HG03342 (cell line): ENCODE measurements around the gene KCNK10.

ENCODE experiments used
- ATAC-seq: cut with Tn5 transposase; IDR thresholded peaks from one replicate; pipeline ENCODE4 v1.9.1; 2021; ENCODE audit warnings: mild to moderate bottlenecking, moderate library complexity; ENCODE audit not compliant: unreplicated experiment

KCNK10 gene

DNA sequence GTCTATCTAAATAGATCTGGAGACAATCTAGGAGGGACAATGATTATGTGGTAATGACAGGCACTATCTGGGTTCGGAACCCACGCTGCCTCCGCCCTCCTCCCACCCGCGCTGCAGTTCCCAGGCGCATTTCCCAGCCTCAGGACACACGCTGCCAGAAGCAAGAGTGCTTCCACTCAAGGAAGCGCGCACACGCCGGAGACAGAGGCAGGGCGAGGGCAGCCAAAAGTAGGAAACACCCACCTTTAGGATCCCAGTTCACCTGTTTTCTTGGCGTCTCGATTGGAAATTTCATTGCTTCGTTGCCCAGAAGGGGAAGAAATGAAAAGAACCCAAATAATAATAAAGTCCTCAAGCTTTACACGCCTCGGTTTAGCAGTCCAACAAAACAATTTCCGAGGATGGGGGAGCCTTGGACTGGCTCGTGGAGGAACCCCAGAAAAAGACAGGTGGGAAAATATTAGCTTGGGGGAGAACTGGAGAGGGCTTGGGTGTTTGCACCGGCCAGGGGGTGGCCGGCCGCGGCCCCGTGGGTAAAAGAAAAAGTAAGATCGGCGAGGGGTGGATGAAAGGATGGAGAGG, 474 bp downstream of the KCNK10 start:
- no peak for ATAC-seq

DNA sequence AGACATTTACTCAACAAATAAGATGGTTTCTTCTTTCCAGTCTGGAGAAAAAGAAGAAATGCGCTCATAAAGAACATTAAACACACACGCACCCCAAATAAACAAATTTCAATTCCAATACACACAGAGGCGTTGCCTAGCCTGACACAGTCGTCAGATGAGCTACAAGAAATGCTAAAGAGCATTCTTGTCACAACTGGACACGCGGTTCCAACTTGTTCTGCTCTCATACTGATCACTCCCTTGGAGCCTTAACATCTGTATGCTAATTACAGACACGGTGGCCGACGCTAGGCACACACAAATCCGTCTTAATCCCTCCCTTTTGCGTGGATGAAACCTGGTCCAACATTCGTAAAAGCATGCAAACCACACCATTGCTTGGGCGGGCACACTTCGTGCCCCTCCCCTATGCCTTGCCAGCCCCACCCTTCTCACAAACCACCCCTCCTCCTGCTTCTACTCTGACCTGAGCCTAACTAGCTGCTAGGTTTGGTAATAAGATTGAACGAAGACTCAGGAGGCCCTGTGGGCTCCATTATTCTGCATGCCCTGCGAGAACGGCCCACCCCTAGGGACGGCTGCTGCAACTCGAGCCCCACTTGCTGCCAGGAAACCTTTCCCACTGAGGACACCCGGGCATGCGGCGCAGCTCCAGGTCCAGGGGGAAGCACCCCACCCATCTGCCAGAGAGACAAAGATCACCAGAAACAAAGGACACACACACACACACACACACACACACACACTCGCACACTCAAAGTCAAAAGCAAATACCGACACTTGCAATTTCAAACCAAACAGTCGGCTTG, 1.2 kb downstream of the KCNK10 start:
- ATAC-seq: no peak

DNA sequence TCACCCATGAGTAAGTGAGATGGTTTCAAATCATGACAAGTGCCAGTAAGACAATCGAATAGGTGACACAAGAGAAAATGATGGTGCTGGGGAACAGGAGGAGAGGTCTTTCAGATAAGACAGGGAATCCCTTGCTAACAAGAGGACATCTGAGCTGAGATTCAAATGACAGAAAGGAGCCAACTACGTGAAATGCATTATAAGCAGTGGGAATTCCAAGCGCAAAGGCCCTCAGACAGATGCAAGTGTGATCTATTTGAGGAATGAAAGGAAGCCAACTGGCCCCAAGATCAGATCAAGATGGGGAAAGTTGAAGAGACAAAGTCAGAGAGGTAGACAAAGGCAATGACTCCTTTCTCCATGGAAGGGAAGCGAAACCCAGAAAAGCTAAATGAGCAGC, 4.7 kb downstream of the KCNK10 start:
- ATAC-seq: no peak

DNA sequence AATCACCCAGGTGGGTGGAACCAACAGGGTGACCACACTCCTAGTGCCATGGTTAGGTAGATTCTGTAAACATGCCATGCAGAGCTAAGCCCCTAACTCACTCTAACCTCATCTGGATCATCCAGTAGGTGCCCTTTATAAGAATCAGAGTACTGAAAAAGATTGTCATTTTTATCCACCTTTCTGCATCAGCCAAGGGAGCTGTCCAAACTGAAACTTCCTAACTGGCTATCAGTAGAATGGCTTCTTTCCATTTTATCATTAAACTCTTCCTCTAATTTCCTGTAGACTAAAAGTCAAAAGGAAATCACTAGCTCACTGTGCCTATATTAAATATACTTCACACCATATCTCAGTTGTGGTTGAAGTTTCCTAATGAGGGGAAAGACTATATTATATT, 6.5 kb downstream of the KCNK10 start:
- no peak for ATAC-seq

DNA sequence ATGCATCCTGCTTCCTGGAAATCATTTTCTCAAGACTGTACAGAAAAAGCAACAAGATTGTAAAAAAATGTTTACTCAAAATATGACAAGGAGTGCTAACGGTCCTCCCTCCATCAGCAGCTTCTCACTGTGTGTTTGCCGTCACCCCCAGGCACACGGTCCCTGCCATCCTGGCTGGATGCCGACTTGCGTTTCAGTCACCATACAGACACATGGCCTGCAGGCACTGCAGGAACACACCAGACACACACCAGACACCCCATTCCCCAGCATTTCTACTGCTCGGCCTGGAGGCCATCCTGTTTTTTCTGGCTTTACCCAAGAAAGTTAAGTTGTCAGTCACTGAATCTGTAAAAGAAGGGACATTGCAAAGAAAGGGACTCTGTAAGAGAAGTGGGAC, 10.8 kb downstream of the KCNK10 start:
- ATAC-seq: no peak

DNA sequence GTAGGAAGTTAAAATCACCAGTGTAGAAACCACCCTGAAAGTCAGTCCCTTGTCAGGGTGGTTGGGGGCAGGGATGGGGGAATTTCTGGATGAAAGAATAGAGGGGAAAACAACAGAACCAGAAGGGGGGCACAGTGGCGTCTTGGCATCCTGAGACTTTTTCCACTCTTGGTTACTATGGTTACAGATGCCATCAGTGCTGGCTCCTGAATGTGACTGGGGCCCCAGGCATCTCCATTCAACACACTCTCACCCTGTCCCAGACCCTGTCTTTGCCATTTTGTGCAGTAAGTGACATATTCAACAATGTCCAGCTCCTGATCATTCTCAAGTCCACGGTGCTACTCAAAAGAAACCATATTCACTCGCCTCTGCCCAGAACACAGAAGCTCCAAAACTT, 11.3 kb downstream of the KCNK10 start:
- ATAC-seq: no peak

DNA sequence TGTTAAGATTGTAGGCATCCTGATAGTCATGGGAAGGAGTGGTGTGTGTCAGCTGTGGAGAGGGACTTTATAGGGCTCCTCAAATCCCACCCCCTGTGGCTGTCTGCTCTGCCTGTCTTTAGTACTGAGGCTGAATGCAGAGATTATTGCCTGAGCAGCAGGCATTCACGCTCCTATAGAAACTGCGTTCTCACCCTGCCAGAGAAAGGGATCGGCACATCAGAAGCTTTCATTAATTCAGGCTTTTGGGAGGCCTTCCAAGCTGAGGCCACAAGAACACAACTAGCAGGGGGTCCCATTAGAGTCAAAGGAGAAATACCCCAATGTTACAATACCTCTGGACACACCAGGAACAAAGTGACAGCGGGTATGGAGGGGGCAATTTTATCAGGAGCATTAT, 12.6 kb downstream of the KCNK10 start:
- ATAC-seq: no peak

DNA sequence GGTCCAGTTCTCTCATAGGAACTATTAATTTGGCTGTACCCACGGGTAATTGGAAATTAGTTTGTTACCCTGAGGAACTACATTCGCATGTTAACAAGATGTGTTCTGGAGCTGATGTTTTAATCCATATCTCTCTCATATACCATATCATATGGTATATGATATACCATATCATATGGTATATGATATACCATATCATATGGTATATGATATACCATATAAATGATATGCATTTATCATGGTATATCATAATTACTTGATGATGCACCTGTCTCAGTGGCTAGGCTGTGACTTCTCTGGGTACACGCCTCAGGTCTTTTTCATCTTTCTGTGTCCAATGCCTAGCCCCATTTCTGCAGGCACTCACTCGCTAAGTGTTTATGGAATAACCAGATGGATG, 13.0 kb downstream of the KCNK10 start:
- ATAC-seq: no peak

DNA sequence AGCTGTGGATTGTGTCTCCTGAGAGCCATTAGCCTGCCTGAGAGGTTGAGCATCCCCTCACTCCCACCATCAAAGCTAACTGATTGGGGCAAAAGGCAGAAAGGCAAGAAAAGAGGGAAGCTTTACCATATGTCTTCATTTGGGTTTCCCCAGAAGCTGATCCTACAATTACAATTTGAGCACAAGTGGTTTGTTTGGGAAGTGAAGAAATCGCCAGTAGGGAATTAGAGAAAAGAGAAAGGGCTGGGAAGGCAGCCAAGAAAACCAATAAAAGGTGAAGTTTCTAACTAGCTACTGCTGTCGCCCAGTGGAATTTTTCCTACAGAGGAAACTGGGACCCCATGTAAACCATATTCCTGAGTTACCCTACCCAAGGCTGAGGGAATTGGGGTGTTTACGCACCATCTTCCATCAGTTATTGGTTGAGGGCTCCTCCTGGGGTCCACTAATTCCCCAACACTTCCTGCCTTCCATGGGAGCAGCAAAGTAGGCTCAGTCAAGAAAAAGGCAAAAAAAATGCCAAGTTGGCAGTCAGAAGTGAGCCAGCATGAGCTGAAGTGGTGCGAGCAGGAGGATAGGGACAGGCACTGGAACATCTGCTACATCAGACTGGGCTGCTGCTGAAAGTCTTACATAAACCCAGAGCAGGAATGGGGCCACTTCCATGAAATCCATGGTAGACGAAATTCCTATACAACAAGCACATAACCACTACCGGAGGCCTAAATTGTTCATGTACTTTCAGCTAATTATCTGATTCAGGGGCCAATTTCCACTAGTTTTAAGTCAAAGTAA, 17.3 kb downstream of the KCNK10 start:
- no peak for ATAC-seq

DNA sequence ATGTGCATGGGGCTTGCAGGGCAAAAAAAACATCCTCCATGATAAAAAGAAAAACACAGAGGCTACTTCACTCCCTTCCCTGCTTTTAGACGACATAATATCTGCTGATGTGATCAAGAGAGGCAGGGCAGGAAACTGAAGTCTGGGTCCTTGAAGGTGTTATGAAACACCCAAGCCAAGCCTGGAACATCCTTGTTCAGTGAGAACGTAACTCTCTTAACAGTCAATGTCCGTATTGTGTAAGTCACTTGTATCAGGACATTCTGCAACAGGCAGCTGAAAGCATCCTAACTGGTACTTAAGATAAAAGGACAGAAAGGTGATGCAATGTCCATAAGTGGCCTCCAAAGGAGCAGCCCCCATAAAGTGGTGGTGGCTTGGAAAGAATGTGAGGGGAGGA, 20.0 kb downstream of the KCNK10 start:
- ATAC-seq: no peak

DNA sequence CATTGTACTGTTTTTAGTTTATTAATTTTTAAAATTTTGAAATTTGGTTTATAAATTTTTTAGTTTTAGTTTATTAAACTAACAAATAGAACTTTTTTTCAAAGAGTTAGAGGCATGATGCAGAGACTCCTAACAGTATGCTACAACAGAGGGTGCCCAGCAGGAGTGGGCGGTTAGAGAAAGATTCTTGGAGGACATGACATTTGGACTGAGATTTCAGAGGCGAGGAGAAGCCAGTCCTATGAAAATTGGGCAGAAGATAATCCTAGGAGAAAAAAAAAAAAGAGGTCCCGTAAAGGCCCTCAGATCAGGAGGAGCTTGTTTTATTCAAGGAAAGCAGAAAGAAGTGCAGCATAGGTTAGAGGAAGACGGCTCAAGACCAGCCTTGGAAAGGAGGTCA, 21.7 kb downstream of the KCNK10 start:
- no peak for ATAC-seq

DNA sequence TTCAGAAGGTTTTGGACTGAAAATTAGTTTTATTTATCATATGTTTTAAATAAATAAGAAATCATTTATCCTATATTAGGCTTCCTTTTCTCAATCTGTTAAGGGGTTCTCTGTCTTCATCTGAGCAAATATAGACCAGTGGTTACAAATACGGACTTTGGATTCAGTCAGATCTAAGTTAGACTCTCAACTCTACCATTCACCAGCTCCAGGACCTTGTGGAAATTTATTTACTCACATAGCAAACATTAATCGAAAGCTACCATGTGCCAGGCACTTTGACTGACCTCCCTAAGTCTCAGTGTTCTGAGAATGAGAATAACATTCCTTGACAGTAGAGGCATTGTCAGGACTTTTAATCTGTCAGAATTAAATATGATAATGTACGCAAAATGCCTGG, 22.3 kb downstream of the KCNK10 start:
- no peak for ATAC-seq

DNA sequence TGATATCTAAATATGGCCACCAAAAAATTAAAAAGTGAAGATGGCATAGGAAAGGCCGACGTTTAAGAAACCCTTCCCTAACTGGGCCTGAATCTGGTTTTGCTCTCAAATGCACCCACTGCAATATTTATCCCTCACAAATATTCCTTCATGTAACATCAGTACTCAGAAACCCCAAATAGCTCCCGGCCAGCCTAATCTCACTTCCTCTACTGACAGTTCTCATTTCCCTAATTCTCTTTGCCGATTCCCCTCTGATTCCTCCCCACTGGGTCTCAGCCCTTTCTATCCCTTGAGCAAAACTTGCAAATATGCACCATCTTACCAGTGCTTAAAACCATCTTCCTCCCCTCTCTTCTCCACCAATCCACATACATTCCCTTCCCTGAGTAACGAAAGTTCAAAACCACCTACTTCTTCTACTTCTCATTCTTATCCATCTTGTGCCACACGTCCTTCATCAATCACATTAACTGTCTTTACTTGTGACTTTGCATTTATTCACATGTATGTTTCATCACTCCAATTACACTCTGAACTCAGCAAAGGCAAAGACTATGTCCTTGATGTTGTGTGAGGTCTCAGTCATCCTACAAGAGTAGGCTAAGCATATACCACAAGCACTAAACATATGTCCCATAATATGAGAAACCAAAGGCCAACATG, 23.1 kb downstream of the KCNK10 start:
- ATAC-seq: peak; percentile 81

DNA sequence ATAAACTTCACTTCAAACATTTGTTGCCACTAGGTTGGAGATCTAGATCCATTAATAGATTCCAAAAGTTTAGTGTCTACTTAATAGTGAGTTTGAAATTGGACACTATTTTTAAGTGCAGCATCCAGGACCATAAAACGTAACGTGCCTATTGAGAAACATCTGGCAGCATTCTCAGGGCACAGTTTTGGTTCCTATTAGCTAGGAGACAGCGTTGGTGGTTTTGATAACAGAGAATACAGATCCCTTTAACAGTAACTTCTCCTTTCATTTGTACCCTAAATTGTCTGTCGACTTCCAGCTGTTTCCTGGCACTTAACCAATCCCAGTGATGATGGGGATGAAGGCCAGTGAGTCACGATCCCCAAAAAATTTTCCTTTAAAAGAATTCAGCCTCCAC, 25.8 kb downstream of the KCNK10 start:
- no peak for ATAC-seq

DNA sequence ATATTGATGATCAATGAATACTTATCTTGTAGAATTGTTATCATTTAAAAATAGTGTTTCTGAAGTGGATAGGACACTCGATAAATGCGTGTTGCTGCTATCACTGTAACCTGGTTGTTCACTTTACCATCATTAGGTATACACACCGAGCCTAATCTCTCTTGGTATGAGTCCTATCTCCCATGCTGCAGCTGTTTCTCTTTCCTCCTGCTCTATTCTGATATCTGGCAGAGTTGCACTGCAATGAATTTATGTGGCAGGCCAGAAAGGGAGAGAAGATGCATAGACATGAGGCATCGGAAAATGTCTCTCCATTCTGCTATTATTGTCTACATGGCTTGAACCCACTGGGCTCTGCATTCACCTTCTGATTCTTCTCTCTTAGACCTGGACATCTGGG, 26.7 kb downstream of the KCNK10 start:
- no peak for ATAC-seq

DNA sequence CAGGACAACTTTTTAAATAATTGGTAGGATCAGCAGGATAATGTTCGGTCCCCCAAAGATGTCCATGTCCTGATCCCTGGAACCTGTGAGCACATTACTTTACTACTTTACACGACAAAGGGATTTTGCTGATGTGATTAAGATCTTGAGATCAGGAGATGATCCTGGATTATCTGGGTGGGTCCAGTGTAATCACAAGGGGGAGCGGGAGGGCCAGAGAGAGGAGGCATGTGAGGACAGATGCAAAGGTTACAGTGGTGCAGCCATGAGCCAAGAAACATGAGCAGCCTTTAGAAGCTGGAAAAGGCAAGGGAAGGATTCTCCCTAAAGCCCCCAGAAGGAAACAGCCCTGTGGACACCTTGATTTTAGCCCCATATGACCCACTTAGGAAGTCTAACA, 33.1 kb downstream of the KCNK10 start:
- ATAC-seq: no peak

DNA sequence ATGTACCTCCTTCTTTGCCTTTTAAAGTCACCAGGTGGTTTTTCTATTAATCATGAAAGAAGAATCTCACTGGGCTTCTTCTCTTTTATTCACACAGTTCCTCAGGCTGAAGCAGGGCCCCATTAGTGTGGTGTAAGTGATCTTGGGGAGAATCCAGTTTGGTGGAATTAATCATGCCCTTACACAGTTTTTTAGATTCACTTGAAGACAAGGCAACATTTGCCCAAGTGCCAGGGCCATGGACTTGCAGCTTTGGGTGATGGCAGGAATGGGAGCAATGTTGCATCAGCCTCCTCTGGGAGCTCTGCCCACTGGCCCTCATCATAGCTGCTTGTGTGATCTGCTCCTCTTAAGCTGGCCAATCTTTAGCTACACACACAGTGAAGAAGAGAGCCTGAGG, 33.8 kb downstream of the KCNK10 start:
- ATAC-seq: no peak

DNA sequence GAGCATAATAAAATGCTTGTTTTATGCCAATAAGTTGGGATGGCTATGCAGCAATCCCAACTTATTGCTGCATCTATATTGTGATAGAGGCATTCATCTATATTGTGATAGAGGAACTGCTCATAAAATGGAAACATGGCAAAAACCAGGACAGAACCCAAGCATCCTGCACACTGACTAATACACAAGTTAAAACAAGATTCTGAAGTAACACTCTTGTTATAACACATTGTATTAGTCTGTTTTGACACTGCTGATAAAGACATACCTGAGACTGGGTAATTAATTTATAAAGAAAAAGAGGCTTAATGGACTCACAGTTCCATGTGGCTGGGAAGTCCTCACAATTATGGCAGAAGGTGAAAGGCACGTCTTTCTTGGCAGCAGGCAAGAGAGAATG, 36.8 kb downstream of the KCNK10 start:
- ATAC-seq: no peak

DNA sequence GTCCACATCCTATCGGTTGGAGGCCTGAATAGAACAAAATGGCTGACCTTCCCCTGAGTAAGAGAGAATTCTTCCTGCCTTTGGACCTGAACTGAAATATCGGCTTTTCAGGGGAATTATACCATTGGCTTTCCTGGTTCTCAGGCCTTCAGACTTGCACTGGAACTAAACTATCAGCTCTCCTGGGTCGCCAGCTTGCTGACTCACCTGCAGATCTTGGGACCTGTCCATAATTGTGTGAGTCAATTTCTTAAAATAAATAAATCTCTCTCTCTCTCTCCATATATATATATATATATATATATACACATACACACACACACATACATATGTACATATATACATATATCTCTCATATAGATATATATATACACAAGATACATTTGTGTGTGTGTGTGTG, 41.6 kb downstream of the KCNK10 start:
- no peak for ATAC-seq

DNA sequence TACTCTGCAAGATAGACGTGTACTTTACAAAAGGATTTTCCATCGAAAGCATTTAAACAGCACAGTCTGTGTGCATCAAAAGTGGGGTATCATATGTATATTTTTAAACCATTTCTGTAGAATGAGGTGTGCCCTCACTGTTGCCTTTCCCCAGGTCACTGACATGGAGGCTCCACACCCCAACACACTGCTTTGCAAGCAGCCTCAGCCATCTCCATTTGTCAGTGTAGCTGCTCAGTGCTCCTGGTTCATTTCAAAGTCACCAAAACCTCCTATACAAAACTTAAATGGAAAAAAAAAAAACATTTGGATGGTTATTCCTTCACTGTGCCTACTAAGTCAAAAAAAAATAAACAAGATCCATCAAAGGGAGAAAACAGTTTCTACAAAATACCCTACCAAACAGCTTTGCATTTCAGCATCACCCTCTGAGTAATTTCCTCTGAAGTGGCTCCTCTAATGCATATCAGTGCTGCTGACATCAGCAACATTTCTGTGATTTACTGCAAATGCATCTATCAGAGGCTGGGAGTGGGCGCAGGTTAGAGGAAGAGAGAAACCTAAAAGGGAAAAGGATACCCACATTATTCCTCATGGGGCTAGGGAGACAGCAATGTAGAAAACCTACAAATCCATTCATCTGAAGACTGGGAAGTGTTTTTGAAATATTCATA, 46.0 kb downstream of the KCNK10 start:
- no peak for ATAC-seq
